ENCODE measurements around the gene STAMBPL1.

Gene STAMBPL1

DNA sequence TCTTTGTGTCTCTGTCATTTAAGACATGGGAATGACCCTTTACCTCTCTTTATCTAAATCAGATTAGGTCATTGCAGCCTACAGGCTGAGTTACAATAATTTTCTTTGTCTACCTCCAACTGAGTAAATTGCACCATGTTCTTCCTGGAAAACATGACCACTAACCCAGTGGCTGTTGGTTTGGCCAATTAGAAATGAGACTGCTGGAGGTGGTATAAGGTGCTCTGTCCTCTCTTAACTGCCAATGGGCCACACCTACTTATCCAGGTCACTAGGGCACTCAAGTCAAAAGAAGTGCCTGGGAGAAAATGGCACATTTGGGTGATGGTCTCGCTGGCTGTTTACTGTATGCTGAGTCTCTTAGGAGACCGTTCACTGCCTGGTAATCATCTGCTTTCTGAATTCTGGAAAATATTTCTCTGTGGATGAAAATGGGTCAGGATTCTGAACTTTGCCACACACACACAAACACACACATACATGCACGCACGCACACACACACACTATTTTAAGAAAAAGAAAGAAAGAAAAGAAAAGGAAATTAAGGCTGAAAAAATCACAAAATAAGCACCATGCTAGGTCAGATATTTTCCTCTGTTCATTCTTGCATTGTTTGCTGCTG lies 16.4 kb downstream of the STAMBPL1 start:
- no peak for DNase-seq

DNA sequence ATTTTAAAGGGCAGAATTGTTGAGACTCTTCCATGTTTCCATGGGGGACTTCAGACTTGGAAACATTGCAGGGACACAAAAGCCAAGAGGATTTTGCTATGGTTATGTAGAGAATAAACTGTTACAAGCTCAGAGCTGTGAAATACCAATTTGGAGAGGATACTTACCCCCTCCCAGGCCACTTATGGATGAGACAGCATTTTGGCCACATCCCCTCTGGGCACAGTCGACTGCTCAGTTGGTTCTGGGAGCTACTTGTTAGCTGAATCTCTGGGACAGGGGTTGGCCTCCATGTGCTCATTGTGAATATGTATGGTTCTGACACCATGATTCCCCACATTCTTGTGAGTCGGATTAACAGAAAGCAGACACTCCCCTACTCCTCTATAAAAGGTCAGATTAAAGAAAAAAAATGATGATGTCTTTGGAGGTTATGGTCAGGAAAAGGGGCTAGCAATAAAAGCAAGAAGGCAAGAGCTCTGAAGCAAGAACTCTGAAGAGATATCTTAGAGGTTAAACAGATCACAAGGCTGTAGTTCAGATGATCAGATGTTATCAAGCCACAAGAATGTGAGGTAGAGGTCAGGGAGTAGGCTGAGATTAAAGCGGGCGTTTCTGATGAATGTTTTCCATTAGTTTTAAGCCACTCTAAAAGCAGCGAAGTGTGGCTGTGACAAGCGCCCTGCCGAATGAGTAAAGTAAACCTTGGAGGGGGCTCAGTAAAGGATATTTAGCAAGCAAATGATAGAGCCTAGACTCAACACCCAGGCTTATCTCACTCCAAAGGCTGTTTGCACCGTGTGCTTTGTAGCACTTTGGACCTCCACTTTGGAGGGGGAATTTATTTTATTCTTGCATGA lies 17.2 kb downstream of the STAMBPL1 start:
- no peak for DNase-seq

GRCh38 chr10:88898727-88899126 lies 18.7 kb downstream of the STAMBPL1 start:
- no peak for DNase-seq

DNA sequence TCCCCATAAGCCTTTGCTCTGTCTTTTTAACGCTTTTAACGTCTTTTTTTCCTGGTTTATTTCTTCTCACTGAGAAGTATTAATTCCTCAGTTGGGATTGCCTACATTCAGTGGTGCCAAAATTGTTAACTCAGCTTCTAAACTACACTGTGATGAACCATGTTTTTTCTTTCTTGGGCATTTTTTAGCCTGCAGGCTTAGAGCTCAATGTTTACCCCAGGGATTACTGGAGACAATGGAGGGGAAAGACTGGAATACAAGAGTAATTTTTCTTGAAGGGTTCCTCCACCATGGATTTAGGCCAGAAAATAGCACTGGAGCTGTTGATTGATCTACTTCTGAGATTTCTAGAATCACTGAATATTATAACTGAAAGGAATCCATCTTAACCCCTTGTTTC lies 19.8 kb downstream of the STAMBPL1 start:
- no peak for DNase-seq

DNA sequence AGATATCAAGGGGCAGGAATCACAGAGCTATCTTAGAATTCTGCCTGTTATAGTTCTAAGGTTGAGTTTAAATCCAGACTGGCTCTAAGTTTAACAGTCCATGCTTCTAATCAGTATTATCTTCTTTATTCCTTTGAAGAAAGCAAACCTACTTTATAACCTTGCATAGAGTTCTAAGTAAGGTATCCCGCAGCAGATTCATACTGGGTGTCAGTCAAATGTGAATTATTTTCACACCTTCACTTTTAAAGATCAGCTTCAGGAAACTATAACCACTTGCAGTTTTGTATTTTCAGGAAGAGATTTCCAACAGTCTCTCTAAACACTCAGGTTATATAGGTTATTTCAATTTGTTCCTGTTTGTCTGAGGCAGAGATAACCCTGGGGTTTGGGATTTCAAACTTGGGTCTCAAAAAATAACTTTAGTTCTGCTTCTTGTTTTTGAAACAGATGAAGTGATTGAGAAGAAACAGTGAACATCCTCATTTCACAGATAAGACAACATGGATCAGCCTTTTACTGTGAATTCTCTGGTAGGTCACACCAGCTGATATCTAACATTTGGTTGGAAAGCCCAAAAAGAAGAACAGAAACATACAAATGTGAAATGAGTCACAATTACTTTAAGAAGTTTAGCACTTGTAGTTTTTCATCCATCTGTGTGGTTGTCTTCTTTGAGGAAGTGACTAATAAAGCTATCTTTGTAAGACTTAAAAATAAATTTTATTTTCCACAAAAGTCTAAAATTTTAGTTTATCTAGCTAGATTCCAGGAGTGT lies 21.4 kb downstream of the STAMBPL1 start:
- no peak for DNase-seq

DNA sequence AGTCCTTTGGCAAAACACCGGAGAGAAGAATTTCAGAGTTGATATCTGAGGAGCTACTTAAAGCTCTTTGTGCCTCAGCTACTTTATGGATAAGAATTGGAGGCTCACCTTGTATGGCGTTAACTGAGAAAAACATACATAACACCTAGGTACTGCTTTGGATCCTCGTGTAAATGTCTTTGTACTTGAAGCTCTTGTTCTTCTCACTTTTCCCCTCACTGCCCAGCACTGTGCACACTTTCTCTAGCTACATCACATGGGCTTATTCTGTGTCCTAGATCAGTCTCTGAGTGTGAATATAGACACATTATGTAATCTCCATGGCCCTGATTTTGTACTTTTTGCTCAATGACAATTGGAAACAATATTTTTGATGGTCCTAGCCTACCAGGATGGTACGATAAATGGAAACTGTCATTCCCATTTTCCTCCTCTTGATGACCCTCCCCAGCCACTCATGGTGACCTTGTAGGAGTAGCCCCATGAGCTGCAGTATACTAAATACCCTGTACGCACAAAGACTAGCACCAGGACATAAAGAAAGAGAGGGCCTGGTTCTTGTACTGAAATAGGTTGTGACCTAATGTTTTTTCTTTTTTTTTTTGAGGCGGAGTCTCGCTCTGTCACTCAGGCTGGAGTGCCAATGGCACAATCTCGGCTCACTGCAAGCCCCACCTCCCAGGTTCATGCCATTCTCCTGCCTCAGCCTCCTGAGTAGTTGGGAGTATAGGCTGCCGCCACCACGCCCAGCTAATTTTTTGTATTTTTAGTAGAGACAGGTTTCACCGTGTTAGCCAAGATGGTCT lies 22.1 kb downstream of the STAMBPL1 start:
- DNase-seq, result no peak

DNA sequence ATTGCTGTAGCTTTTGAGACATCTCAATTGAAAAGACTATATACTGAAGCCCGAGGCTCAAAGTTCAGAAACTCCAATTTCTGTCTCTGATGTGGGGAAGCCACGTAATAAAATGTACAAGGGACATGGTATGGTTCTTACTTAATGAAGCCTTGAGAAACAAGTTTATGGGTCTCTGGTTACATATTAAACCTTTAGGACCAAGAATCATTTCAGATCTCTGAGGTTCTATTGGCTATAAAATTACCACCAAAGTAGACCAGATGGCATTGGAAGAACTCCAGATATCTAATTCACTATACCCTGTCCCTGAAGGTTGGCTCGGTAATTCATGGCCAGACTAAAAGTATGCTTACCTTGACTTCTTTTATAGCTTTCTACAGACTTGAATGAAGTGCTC lies 23.7 kb downstream of the STAMBPL1 start:
- DNase-seq, result no peak

- DNase-seq, result no peak
These were observed 26.9 kb downstream of the STAMBPL1 start for GRCh38 chr10:88906921-88907320.

GRCh38 chr10:88908194-88908593 lies 28.1 kb downstream of the STAMBPL1 start:
- no peak for DNase-seq

DNA sequence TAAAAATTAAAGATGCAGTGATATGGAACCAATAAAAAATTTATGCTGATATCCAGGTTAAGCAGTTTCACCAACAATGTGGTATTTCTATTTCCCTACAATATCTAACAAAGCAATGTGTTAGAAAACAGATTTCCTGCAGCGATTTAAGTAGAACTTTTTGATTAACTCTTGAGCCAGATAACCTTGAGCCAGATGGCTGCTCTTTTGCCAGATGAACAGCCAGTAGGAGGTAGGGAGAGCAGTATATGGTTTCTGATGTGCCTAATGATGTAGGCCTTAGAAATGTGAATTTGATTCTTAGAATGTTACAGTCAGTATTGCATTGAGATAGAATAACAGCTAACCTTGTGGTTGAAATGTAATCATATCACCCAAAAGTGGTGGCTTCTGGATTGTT lies 31.1 kb downstream of the STAMBPL1 start:
- no peak for DNase-seq

DNA sequence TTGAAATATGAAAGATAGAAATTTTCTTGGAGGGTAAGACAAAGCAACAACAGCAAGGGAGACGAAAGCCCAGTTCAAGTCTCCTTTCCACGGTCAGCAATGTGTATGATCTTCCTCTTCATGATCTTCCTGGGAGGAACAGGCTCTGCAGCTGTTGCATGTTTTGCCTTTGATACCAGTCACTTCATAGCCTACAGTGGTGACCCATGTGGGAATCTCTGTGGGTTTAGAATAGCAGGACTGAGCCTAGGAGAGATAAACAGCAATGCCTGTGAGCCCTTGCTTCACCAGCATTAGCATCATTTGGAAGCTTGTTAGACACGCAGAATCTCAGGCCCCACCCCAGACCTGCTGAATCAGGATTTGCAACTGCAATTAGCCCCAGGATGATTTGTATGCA lies 31.8 kb downstream of the STAMBPL1 start:
- DNase-seq, result no peak

- no peak for DNase-seq
These were observed 33.1 kb downstream of the STAMBPL1 start for GRCh38 chr10:88913127-88913526.

DNA sequence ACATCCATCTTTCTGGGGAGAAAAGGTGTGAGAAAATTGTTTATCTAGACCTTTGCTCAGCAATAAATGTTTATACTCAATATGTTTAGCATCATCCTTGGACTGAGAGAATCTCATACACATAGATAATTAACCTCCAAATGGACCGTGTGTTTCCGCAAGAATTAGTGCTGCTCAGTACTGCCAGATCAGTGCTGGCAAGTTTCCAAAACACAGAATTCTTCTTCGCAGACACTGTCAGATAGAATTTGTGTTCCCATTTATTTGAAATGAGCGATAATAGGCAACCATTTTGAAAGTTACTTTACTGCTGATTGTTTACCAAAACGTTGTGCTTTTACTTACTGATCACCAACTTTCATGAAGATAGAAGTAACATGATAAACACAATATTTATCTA lies 33.7 kb downstream of the STAMBPL1 start:
- DNase-seq, result no peak

DNA sequence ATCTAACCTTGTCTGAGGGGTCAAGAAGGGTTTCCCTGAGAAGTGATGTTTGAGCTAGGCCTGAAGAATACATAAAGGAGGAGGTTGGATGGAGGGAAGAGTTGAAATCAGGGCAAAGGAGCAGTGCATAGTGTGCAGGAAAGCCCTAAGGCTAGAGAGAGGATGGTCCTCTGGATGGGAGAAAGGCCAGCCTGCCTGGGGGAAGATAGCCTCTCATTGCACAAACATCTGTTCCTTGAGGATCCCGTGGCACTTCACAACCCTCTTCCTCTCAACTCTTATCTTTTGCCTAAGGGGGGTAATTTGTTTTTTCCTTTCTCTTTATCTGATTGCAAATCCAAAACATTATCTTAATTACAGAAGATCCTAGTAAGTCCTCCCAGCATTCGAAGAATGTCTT lies 35.7 kb downstream of the STAMBPL1 start:
- DNase-seq, result no peak

GRCh38 chr10:88916231-88916630 lies 36.2 kb downstream of the STAMBPL1 start:
- no peak for DNase-seq

DNA sequence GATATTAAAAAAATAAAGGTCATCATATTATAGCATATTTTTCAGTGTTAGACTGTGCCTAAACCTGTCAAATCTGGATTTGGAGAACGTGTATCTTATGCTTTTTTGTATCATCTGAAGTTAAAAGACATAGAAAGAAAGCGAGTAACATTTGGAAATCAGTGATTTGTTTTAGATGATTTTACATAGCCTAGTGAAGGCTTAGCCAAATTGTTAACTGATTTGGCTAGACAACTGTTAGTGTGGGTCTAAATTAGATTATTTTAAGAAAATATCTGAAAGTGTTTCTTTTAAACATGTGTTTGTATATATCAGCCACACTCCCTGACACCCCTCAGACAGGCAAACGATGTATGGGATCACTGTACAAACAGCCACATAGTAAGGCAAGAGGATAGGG lies 36.9 kb downstream of the STAMBPL1 start:
- no peak for DNase-seq

DNA sequence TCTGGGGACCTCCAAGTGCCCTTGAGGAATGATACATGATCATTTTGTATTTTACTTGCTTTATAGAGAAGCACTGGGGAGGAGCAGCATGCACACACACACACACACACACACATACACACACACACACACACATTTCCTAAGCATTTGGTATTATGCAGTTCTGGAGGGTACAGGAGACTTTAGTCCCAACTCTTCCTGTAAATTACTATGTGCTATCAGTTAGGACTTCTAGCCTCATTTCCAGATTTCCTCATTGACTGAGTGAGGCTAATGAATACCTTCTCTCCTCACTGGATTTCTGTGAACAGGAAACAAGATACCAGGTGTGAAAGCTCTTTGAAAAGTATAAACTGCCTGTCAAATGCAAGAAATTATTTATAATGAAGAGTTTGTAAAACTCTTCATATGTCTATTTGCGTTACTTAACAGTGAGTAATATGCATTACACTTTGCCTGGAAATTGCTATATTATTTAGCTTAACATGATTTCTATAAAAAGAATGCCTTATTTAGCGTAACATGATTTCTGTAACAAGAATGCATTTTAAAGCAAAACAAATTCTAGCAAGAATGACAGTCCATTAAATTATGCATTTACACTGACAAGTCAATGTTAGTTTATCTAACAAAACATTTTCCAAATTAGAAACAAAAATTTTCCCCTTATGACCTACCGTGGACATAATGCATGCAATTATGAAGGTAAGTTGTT lies 38.3 kb downstream of the STAMBPL1 start:
- no peak for DNase-seq

GRCh38 chr10:88919041-88919440 lies 39.0 kb downstream of the STAMBPL1 start:
- no peak for DNase-seq

GRCh38 chr10:88920198-88920597 lies 40.2 kb downstream of the STAMBPL1 start:
- no peak for DNase-seq

- no peak for DNase-seq
These were observed 41.0 kb downstream of the STAMBPL1 start for GRCh38 chr10:88920986-88921593.

DNA sequence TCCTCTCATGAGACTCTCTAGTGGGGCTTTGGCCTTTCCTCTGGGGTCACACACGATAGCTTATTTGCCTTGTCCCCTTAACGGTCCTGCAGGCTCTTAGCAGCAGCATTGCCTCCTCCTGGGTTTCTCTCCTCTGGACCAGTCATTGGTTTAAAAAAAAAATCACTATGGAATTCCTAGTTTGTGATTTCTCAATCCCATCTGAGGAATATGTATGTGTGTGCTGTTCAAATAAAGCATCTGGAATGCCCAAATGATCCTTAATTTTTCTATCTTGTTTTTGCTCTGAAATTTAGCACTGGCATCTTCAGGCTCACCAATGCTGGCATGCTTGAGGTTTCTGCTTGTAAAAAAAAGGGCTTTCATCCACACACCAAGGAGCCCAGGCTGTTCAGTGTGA lies 42.0 kb downstream of the STAMBPL1 start:
- no peak for DNase-seq

DNA sequence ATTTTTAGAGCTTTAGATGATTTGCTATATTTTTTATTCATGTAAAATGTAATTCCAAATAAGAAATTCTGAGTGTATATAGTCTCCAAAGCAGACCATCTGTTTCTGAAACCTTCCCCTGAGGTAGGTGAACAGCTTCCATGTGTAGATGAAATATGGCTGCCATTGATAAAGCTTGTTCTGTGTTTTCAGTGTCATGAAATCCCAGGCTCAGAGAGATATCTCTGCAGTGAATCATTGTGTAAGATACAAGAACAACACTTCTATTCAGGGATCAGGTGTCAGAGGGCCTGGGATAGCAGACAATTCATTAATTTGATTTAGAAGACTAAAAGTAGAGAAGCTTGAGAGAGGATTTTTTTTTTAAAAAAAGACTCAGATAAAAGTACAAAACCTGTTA lies 43.5 kb downstream of the STAMBPL1 start:
- no peak for DNase-seq

Data from amniotic stem cell (primary cell).